Common myeloid progenitor, CD34-positive (primary cell): ENCODE data around the gene HSPA4.

Experiments used
- CTCF ChIA-PET: fragments of 350-600 bp; sonication (Branson Sonifier 250); formaldehyde crosslinking; loops from one replicate; lab custom pipeline; 2021; ENCODE audit warnings: antibody characterized with exemption; lab: Charles Lee
- POLR2A ChIA-PET: fragments of 350-600 bp; sonication (Branson Sonifier 250); formaldehyde crosslinking; loops from one replicate; lab custom pipeline; 2021; ENCODE audit warnings: antibody characterized with exemption; lab: Charles Lee
- DNase-seq, 3 donors: peaks; one replicate each; pipeline versions ENCODE4 v3.0.0 to v3.0.0-alpha.2; 2013
- H3K27ac ChIP-seq, 2 experiments: 1 replicate in 1 of 2; 2 replicates in 1 of 2; pipeline ENCODE4 v1.7.0; 2013; ENCODE audit warnings: inconsistent platforms in 2 of 2, low read length in 2 of 2, mild to moderate bottlenecking in 2 of 2, low read depth in 1 of 2, moderate library complexity in 1 of 2; ENCODE audit not compliant: severe bottlenecking in 2 of 2, insufficient read depth in 1 of 2, poor library complexity in 1 of 2
- H3K27me3 ChIP-seq, 5 experiments: replicated peaks in 2 of 5; 1 replicate in 3 of 5; 2 replicates in 2 of 5; pipeline versions ENCODE4 v1.6.1 to v1.7.0; 2013; ENCODE audit warnings: low read length in 4 of 5, mild to moderate bottlenecking in 2 of 5, moderate library complexity in 2 of 5, inconsistent platforms in 1 of 5; ENCODE audit not compliant: insufficient read depth in 5 of 5, control insufficient read depth in 4 of 5
- H3K36me3 ChIP-seq, 4 experiments: 1 replicate in 2 of 4; 2 replicates in 2 of 4; pipeline versions ENCODE4 v1.6.1 to v1.7.0; 2013; ENCODE audit warnings: low read length in 3 of 4, control low read depth in 1 of 4, mild to moderate bottlenecking in 1 of 4; ENCODE audit not compliant: control insufficient read depth in 4 of 4, insufficient read depth in 4 of 4
- H3K4me1 ChIP-seq, 4 experiments: 1 replicate in 3 of 4; 2 replicates in 1 of 4; pipeline versions ENCODE4 v1.6.1 to v1.7.1; 2013; ENCODE audit warnings: low read length in 3 of 4, mild to moderate bottlenecking in 3 of 4, control low read depth in 1 of 4, inconsistent platforms in 1 of 4, moderate library complexity in 1 of 4; ENCODE audit not compliant: control insufficient read depth in 4 of 4, insufficient read depth in 4 of 4; ENCODE audit errors: control extremely low read depth in 1 of 4
- H3K4me3 ChIP-seq, 7 experiments: 1 replicate in 4 of 7; 2 replicates in 3 of 7; pipeline versions ENCODE4 v1.5.1 to v1.7.0; 2013; ENCODE audit warnings: mild to moderate bottlenecking in 7 of 7, low read length in 6 of 7, moderate library complexity in 6 of 7, inconsistent platforms in 2 of 7, low read depth in 2 of 7, control low read depth in 1 of 7; ENCODE audit not compliant: insufficient read depth in 4 of 7, control insufficient read depth in 1 of 7; ENCODE audit errors: extremely low read depth in 1 of 7
- H3K9me3 ChIP-seq, 5 experiments: 1 replicate in 4 of 5; 2 replicates in 1 of 5; pipeline versions ENCODE4 v1.6.1 to v1.7.1; 2013; ENCODE audit warnings: low read length in 4 of 5, mild to moderate bottlenecking in 2 of 5, inconsistent platforms in 1 of 5, low read depth in 1 of 5, moderate library complexity in 1 of 5; ENCODE audit not compliant: control insufficient read depth in 4 of 5, insufficient read depth in 2 of 5; ENCODE audit errors: control extremely low read depth in 1 of 5
- WGBS: methylation state at CpG from one replicate; pipeline ENCODE4 v1.1.5; 2013; ENCODE audit not compliant: insufficient coverage; 5-methylcytosine and 5-hydroxymethylcytosine counted together

The HSPA4 gene

GRCh38 chr5:133086366-133086875 is 34.6 kb downstream of the HSPA4 start:
- WGBS, result 60% methylated on average over 1 of the region's 4 CpGs
- no peak overlapping the region for H3K27ac ChIP-seq
- H3K9me3 ChIP-seq, result peaks cover 0 to 5% (median 0%) of the 10 kb centered on the region in 5 experiments
- no peaks in the 10 kb centered on the region for H3K4me1 ChIP-seq
- H3K27me3 ChIP-seq, result no peaks in the 10 kb centered on the region
- DNase-seq, result no peak
- POLR2A ChIA-PET, result no interaction called here
- peaks cover 27 to 64% (median 50%) of the 10 kb centered on the region in 4 experiments for H3K36me3 ChIP-seq
- H3K4me3 ChIP-seq, result no peak overlapping the region
- CTCF ChIA-PET, result no interaction called here

- no peak for DNase-seq
- Histone ChIP-seq H3K27me3 (no peaks in the 10 kb centered on the region), H3K4me3 (no peak overlapping the region), H3K36me3 (peaks cover 35 to 76% (median 56%) of the 10 kb centered on the region in 4 experiments), H3K27ac (no peak overlapping the region), H3K9me3 (peaks cover 0 to 5% (median 0%) of the 10 kb centered on the region in 5 experiments), H3K4me1 (no peaks in the 10 kb centered on the region)
- ChIA-PET POLR2A (no interaction called here), CTCF (interaction anchor here (1.3 kb wide), 1 partner anchor 16 kb away, joined by 3 read pairs; no protein-coding TSS in a partner anchor)
- WGBS, result 100% methylated on average over 1 of the region's 3 CpGs
Observed at GRCh38 chr5:133088064-133088463, 36.3 kb downstream of the HSPA4 start.

GRCh38 chr5:133091034-133091433 is 39.2 kb downstream of the HSPA4 start:
- no peaks in the 10 kb centered on the region for H3K4me1 ChIP-seq
- CTCF ChIA-PET, result interaction anchor here (0.9 kb wide), 1 partner anchor 13 kb away, joined by 3 read pairs; no protein-coding TSS in a partner anchor
- DNase-seq, result no peak
- 95% methylated on average over 2 of the region's 3 CpGs for WGBS
- no peaks in the 10 kb centered on the region for H3K27me3 ChIP-seq
- peaks cover 0 to 3% (median 0%) of the 10 kb centered on the region in 5 experiments for H3K9me3 ChIP-seq
- no peak overlapping the region for H3K4me3 ChIP-seq
- no peak overlapping the region for H3K27ac ChIP-seq
- POLR2A ChIA-PET, result no interaction called here
- H3K36me3 ChIP-seq, result peaks cover 27 to 82% (median 58%) of the 10 kb centered on the region in 4 experiments

GRCh38 chr5:133106343-133106742 is 54.5 kb downstream of the HSPA4 start:
- ChIA-PET POLR2A (no interaction called here), CTCF (interaction anchor here (1.0 kb wide), 1 partner anchor 181 kb away, joined by 4 read pairs; no protein-coding TSS in a partner anchor)
- H3K9me3 ChIP-seq, result no peaks in the 10 kb centered on the region
- no peak for DNase-seq
- WGBS, result 88% methylated on average over 2 of the region's 3 CpGs
- H3K4me1 ChIP-seq, result peaks cover 0 to 3% (median under 1%) of the 10 kb centered on the region in 4 experiments
- no peak overlapping the region for H3K27ac ChIP-seq
- H3K36me3 ChIP-seq, result peaks cover 15 to 42% (median 29%) of the 10 kb centered on the region in 4 experiments
- H3K27me3 ChIP-seq, result no peaks in the 10 kb centered on the region
- H3K4me3 ChIP-seq, result no peak overlapping the region

GRCh38 chr5:133106761-133107572 is 55.2 kb downstream of the HSPA4 start:
- Histone ChIP-seq H3K9me3 (no peaks in the 10 kb centered on the region), H3K27ac (no peak overlapping the region), H3K4me3 (no peak overlapping the region), H3K36me3 (peaks cover 12 to 38% (median 28%) of the 10 kb centered on the region in 4 experiments), H3K4me1 (peaks cover 0 to 3% (median under 1%) of the 10 kb centered on the region in 4 experiments), H3K27me3 (no peaks in the 10 kb centered on the region)
- WGBS, result 90% methylated on average over 7 of the region's 8 CpGs
- DNase-seq, result no peak
- ChIA-PET POLR2A (no interaction called here), CTCF (interaction anchor here (0.7 to 1.1 kb wide), 3 partner anchors 13 to 180 kb away, joined by 4 to 5 read pairs (median 4); no protein-coding TSS in a partner anchor)

- no peak overlapping the region for H3K4me3 ChIP-seq
- 0% methylated on average over 3 of the region's 13 CpGs for WGBS
- no peaks in the 10 kb centered on the region for H3K27me3 ChIP-seq
- peaks cover 0 to 3% (median under 1%) of the 10 kb centered on the region in 4 experiments for H3K4me1 ChIP-seq
- POLR2A ChIA-PET, result no interaction called here
- peak; percentile 27 to 64 (median 59) for DNase-seq
- H3K27ac ChIP-seq, result no peak overlapping the region
- CTCF ChIA-PET, result interaction anchor here (0.7 to 1.3 kb wide), 3 partner anchors 11 to 179 kb away, joined by 3 to 4 read pairs (median 3); no protein-coding TSS in a partner anchor
- no peaks in the 10 kb centered on the region for H3K9me3 ChIP-seq
- H3K36me3 ChIP-seq, result peaks cover 8 to 23% (median 16%) of the 10 kb centered on the region in 4 experiments
Observed at GRCh38 chr5:133108481-133108921, 56.7 kb downstream of the HSPA4 start.
